ENCODE results near the gene FBXO33.

FBXO33 gene

GRCh38 chr14:39382463-39382862 lies 49.8 kb downstream of the FBXO33 start:
- DNase-seq (ENCODE audit: low read depth), result no peak

GRCh38 chr14:39381366-39381765 lies 50.9 kb downstream of the FBXO33 start:
- TF ChIP-seq CTCF (IDR thresholded peaks at IDR 0.05; ENCODE audit: low read depth, low read length), result no peak
- TF ChIP-seq MYC (IDR thresholded peaks at IDR 0.05; ENCODE audit: low read depth, low read length), result no peak
- TF ChIP-seq MAX (IDR thresholded peaks at IDR 0.05; ENCODE audit: low read depth, low read length), result no peak
- TF ChIP-seq POLR2A (IDR thresholded peaks at IDR 0.05; ENCODE audit: extremely low read depth, insufficient read length), result no peak
- no peak for DNase-seq (ENCODE audit: low read depth)
- no peak overlapping the region for H3K4me3 ChIP-seq (ENCODE audit: low read depth, low read length)

More at GRCh38 chr14:39382463-39382862, 49.8 kb downstream of the FBXO33 start:
- TF ChIP-seq MYC (IDR thresholded peaks at IDR 0.05; ENCODE audit: low read depth, low read length) (no peak), POLR2A (IDR thresholded peaks at IDR 0.05; ENCODE audit: extremely low read depth, insufficient read length) (no peak), MAX (IDR thresholded peaks at IDR 0.05; ENCODE audit: low read depth, low read length) (no peak), CTCF (IDR thresholded peaks at IDR 0.05; ENCODE audit: low read depth, low read length) (no peak)
- H3K4me3 ChIP-seq (ENCODE audit: low read depth, low read length), result no peak overlapping the region

- H3K4me3 ChIP-seq (ENCODE audit: low read depth, low read length), result no peak overlapping the region
- TF ChIP-seq MAX (IDR thresholded peaks at IDR 0.05; ENCODE audit: low read depth, low read length) (no peak), CTCF (IDR thresholded peaks at IDR 0.05; ENCODE audit: low read depth, low read length) (no peak), MYC (IDR thresholded peaks at IDR 0.05; ENCODE audit: low read depth, low read length) (no peak), POLR2A (IDR thresholded peaks at IDR 0.05; ENCODE audit: extremely low read depth, insufficient read length) (no peak)
- no peak for DNase-seq (ENCODE audit: low read depth)
Observed at GRCh38 chr14:39376667-39377403, 55.4 kb downstream of the FBXO33 start.

GRCh38 chr14:39374851-39375250 lies 57.4 kb downstream of the FBXO33 start:
- no peak for DNase-seq (ENCODE audit: low read depth)
- H3K4me3 ChIP-seq (ENCODE audit: low read depth, low read length), result no peak overlapping the region
- no peak for TF ChIP-seq CTCF (IDR thresholded peaks at IDR 0.05; ENCODE audit: low read depth, low read length)
- TF ChIP-seq POLR2A (IDR thresholded peaks at IDR 0.05; ENCODE audit: extremely low read depth, insufficient read length), result no peak
- no peak for TF ChIP-seq MAX (IDR thresholded peaks at IDR 0.05; ENCODE audit: low read depth, low read length)
- TF ChIP-seq MYC (IDR thresholded peaks at IDR 0.05; ENCODE audit: low read depth, low read length), result no peak

- TF ChIP-seq CTCF (IDR thresholded peaks at IDR 0.05; ENCODE audit: low read depth, low read length), result no peak
- TF ChIP-seq MAX (IDR thresholded peaks at IDR 0.05; ENCODE audit: low read depth, low read length), result no peak
- no peak for DNase-seq (ENCODE audit: low read depth)
- H3K4me3 ChIP-seq (ENCODE audit: low read depth, low read length), result no peak overlapping the region
Observed at GRCh38 chr14:39372656-39373055, 59.6 kb downstream of the FBXO33 start.
